WTC11 (cell line): ENCODE data around the gene ENTPD8.

ENCODE experiments used
- ESRRA ChIP-seq: sonication (generic); formaldehyde crosslinking; IDR thresholded peaks from 2 replicates; pipeline ENCODE4 v1.8.1; 2022; ENCODE audit warnings: mild to moderate bottlenecking, missing genetic modification reagents, borderline replicate concordance
- FOXP1 ChIP-seq: sonication (generic); formaldehyde crosslinking; IDR thresholded peaks from 2 replicates; pipeline ENCODE4 v1.8.0; 2022; ENCODE audit warnings: missing genetic modification reagents, mild to moderate bottlenecking, moderate library complexity, borderline replicate concordance
- NR3C1 ChIP-seq: sonication (generic); formaldehyde crosslinking; conservative IDR thresholded peaks from 2 replicates; pipeline ENCODE4 v1.8.1; 2023; ENCODE audit warnings: low read depth, mild to moderate bottlenecking, missing genetic modification reagents
- TP53 ChIP-seq: sonication (generic); formaldehyde crosslinking; IDR thresholded peaks from 2 replicates; pipeline ENCODE4 v1.8.1; 2023; ENCODE audit warnings: mild to moderate bottlenecking, missing genetic modification reagents
- ZNF219 ChIP-seq: sonication (generic); formaldehyde crosslinking; IDR thresholded peaks from 2 replicates; pipeline ENCODE4 v1.8.0; 2023; ENCODE audit warnings: missing genetic modification reagents, mild to moderate bottlenecking, borderline replicate concordance
- TF ChIP-seq, protein P1 (sequence below): fragments of 200-600 bp; IDR thresholded peaks from 2 replicates; pipeline ENCODE4 v1.8.0; 2022; ENCODE audit warnings: antibody characterized with exemption
- TF ChIP-seq, protein P2 (sequence below): sonication (generic); formaldehyde crosslinking; IDR thresholded peaks from 2 replicates; pipeline ENCODE4 v1.8.1; 2023; ENCODE audit warnings: mild to moderate bottlenecking, missing genetic modification reagents
- TF ChIP-seq, protein P3 (sequence below): sonication (generic); formaldehyde crosslinking; IDR thresholded peaks from 2 replicates; pipeline ENCODE4 v1.8.1; 2022; ENCODE audit warnings: mild to moderate bottlenecking, missing genetic modification reagents, moderate library complexity, borderline replicate concordance
- TF ChIP-seq, protein P4 (sequence below): sonication (generic); formaldehyde crosslinking; IDR thresholded peaks from 2 replicates; pipeline ENCODE4 v1.8.0; 2022; ENCODE audit warnings: mild to moderate bottlenecking, missing genetic modification reagents
- TF ChIP-seq, protein P5 (sequence below): sonication (generic); formaldehyde crosslinking; IDR thresholded peaks from 2 replicates; pipeline ENCODE4 v1.8.0; 2022; ENCODE audit warnings: mild to moderate bottlenecking, missing genetic modification reagents
- TF ChIP-seq, protein P6 (sequence below): sonication (generic); formaldehyde crosslinking; IDR thresholded peaks from 2 replicates; pipeline ENCODE4 v1.8.1; 2022; ENCODE audit warnings: low read depth, mild to moderate bottlenecking, moderate library complexity, missing genetic modification reagents, borderline replicate concordance
- TF ChIP-seq, protein P7 (sequence below): sonication (generic); formaldehyde crosslinking; IDR thresholded peaks from 2 replicates; pipeline ENCODE4 v1.8.1; 2023; ENCODE audit warnings: mild to moderate bottlenecking, missing genetic modification reagents
- TF ChIP-seq, protein P8 (sequence below): sonication (generic); formaldehyde crosslinking; IDR thresholded peaks from 2 replicates; pipeline ENCODE4 v1.8.1; 2022; ENCODE audit warnings: low read depth, missing genetic modification reagents, borderline replicate concordance
- TF ChIP-seq, protein P9 (sequence below): sonication (generic); formaldehyde crosslinking; IDR thresholded peaks from 2 replicates; pipeline ENCODE4 v1.8.1; 2023; ENCODE audit warnings: mild to moderate bottlenecking, missing genetic modification reagents, moderate library complexity

DNA sequence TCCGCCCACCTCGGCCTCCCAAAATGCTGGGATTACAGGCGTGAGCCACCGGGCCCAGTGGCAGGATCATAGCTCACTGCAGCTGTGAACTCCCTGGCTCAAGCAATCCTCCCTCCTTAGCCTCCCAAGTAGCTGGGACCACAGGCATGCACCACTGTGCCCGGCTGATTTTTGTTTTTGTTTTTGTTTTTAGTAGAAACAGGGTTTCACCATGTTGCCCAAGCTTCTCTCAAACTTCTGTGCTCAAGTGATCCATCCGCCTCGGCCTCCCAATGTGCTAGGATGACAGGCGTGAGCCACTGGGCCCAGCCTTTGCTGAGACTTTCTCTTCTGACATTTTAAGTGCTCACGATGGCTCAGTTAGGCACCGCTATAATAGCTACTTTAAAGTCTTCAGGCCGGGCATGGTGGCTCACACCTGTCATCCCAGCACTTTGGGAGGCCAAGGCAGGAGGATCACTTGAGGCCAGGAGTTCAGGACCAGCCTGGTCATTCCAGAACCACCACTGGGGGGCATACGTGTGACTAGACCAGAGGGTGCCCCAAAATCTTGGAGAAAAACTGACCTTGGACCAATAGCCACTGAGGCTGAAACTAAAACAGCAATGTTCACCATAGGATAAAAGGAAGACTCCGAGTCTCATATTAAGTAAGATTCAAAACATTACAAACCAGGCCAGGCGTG is 3.1 kb upstream of the ENTPD8 start:
- TF ChIP-seq TP53 (no peak), FOXP1 (CRISPR knock-in tag) (no peak), NR3C1 (CRISPR knock-in tag) (no peak), ESRRA (CRISPR knock-in tag) (no peak), ZNF219 (CRISPR knock-in tag) (no peak)
- TF ChIP-seq, protein P1, sequence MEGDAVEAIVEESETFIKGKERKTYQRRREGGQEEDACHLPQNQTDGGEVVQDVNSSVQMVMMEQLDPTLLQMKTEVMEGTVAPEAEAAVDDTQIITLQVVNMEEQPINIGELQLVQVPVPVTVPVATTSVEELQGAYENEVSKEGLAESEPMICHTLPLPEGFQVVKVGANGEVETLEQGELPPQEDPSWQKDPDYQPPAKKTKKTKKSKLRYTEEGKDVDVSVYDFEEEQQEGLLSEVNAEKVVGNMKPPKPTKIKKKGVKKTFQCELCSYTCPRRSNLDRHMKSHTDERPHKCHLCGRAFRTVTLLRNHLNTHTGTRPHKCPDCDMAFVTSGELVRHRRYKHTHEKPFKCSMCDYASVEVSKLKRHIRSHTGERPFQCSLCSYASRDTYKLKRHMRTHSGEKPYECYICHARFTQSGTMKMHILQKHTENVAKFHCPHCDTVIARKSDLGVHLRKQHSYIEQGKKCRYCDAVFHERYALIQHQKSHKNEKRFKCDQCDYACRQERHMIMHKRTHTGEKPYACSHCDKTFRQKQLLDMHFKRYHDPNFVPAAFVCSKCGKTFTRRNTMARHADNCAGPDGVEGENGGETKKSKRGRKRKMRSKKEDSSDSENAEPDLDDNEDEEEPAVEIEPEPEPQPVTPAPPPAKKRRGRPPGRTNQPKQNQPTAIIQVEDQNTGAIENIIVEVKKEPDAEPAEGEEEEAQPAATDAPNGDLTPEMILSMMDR, result no peak
- TF ChIP-seq, protein P2, sequence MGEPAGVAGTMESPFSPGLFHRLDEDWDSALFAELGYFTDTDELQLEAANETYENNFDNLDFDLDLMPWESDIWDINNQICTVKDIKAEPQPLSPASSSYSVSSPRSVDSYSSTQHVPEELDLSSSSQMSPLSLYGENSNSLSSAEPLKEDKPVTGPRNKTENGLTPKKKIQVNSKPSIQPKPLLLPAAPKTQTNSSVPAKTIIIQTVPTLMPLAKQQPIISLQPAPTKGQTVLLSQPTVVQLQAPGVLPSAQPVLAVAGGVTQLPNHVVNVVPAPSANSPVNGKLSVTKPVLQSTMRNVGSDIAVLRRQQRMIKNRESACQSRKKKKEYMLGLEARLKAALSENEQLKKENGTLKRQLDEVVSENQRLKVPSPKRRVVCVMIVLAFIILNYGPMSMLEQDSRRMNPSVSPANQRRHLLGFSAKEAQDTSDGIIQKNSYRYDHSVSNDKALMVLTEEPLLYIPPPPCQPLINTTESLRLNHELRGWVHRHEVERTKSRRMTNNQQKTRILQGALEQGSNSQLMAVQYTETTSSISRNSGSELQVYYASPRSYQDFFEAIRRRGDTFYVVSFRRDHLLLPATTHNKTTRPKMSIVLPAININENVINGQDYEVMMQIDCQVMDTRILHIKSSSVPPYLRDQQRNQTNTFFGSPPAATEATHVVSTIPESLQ, result no peak
- TF ChIP-seq, protein P3, sequence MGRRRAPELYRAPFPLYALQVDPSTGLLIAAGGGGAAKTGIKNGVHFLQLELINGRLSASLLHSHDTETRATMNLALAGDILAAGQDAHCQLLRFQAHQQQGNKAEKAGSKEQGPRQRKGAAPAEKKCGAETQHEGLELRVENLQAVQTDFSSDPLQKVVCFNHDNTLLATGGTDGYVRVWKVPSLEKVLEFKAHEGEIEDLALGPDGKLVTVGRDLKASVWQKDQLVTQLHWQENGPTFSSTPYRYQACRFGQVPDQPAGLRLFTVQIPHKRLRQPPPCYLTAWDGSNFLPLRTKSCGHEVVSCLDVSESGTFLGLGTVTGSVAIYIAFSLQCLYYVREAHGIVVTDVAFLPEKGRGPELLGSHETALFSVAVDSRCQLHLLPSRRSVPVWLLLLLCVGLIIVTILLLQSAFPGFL, result no peak
- TF ChIP-seq, protein P4, sequence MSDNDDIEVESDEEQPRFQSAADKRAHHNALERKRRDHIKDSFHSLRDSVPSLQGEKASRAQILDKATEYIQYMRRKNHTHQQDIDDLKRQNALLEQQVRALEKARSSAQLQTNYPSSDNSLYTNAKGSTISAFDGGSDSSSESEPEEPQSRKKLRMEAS, result no peak
- TF ChIP-seq, protein P5, sequence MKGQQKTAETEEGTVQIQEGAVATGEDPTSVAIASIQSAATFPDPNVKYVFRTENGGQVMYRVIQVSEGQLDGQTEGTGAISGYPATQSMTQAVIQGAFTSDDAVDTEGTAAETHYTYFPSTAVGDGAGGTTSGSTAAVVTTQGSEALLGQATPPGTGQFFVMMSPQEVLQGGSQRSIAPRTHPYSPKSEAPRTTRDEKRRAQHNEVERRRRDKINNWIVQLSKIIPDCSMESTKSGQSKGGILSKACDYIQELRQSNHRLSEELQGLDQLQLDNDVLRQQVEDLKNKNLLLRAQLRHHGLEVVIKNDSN (CRISPR knock-in tag), result no peak
- TF ChIP-seq, protein P6, sequence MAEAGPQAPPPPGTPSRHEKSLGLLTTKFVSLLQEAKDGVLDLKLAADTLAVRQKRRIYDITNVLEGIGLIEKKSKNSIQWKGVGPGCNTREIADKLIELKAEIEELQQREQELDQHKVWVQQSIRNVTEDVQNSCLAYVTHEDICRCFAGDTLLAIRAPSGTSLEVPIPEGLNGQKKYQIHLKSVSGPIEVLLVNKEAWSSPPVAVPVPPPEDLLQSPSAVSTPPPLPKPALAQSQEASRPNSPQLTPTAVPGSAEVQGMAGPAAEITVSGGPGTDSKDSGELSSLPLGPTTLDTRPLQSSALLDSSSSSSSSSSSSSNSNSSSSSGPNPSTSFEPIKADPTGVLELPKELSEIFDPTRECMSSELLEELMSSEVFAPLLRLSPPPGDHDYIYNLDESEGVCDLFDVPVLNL (CRISPR knock-in tag), result no peak
- TF ChIP-seq, protein P7, sequence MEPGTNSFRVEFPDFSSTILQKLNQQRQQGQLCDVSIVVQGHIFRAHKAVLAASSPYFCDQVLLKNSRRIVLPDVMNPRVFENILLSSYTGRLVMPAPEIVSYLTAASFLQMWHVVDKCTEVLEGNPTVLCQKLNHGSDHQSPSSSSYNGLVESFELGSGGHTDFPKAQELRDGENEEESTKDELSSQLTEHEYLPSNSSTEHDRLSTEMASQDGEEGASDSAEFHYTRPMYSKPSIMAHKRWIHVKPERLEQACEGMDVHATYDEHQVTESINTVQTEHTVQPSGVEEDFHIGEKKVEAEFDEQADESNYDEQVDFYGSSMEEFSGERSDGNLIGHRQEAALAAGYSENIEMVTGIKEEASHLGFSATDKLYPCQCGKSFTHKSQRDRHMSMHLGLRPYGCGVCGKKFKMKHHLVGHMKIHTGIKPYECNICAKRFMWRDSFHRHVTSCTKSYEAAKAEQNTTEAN, result no peak
- TF ChIP-seq, protein P8, sequence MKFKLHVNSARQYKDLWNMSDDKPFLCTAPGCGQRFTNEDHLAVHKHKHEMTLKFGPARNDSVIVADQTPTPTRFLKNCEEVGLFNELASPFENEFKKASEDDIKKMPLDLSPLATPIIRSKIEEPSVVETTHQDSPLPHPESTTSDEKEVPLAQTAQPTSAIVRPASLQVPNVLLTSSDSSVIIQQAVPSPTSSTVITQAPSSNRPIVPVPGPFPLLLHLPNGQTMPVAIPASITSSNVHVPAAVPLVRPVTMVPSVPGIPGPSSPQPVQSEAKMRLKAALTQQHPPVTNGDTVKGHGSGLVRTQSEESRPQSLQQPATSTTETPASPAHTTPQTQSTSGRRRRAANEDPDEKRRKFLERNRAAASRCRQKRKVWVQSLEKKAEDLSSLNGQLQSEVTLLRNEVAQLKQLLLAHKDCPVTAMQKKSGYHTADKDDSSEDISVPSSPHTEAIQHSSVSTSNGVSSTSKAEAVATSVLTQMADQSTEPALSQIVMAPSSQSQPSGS (CRISPR knock-in tag), result no peak
- TF ChIP-seq, protein P9, sequence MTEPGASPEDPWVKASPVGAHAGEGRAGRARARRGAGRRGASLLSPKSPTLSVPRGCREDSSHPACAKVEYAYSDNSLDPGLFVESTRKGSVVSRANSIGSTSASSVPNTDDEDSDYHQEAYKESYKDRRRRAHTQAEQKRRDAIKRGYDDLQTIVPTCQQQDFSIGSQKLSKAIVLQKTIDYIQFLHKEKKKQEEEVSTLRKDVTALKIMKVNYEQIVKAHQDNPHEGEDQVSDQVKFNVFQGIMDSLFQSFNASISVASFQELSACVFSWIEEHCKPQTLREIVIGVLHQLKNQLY (CRISPR knock-in tag), result no peak
